ENCODE results near the gene MRFAP1L1. TPM values are rescaled to one million over a fixed set of nuclear protein-coding genes. Genes with fewer than 3 reads are reported as not detected.

The MRFAP1L1 gene
- total and polyA plus RNA-seq, 2 donors (not counting 3 experiments of a cell fraction or from before 2014, with no cell fraction given), result 28.7 to 42.0 TPM

GRCh38 chr4:6659897-6660296, 49.8 kb downstream of the MRFAP1L1 start:
- DNase-seq (ENCODE audit: low read depth, low spot score), result no peak
- no peak for FAIRE-seq
- BruUV-seq (replicated peaks), result no TSS peak
- POLR2A ChIA-PET, result no interaction called here
- dilution Hi-C loops (cut with MboI; ENCODE audit: extremely low pct_ligation_motif_present, low sequenced_read_pairs) (no loop called here), intact Hi-C loops (cut with micrococcal nuclease) (no loop called here)
- H3K9me3 ChIP-seq (replicated peaks; ENCODE audit: control insufficient read depth, insufficient read depth, low read length), result no peaks in the 10 kb centered on the region
- no peak overlapping the region for H3K4me2 ChIP-seq (ENCODE audit: insufficient read depth, low read length)
- no peak overlapping the region for H2AFZ ChIP-seq (ENCODE audit: low read depth, low read length)
- no peaks in the 10 kb centered on the region for H3K9me1 ChIP-seq (replicated peaks; ENCODE audit: control insufficient read depth, extremely low read depth, insufficient read depth, low read length)
- no peaks in the 10 kb centered on the region for H4K20me1 ChIP-seq (replicated peaks; ENCODE audit: control insufficient read depth, extremely low read depth, insufficient read depth, low read length)
- TF ChIP-seq GATA2 (IDR thresholded peaks at IDR 0.05; ENCODE audit: insufficient read depth, insufficient read length, low read depth, low read length) (no peak), FOS (IDR thresholded peaks at IDR 0.05; ENCODE audit: borderline replicate concordance, insufficient read depth, low read length) (no peak), EZH2 (IDR thresholded peaks at IDR 0.05; ENCODE audit: borderline replicate concordance, low read depth, low read length, severe bottlenecking) (no peak), MAX (IDR thresholded peaks at IDR 0.05; ENCODE audit: insufficient read depth, insufficient read length) (no peak), JUN (IDR thresholded peaks at IDR 0.05; ENCODE audit: borderline replicate concordance, insufficient read depth, insufficient read length, low read depth) (no peak), POLR2AphosphoS5 (IDR thresholded peaks at IDR 0.05; ENCODE audit: insufficient read depth, low read depth, low read length) (no peak), POLR2A (IDR thresholded peaks at IDR 0.05; ENCODE audit: low read depth, low read length) (no peak), MYC (IDR thresholded peaks at IDR 0.05; ENCODE audit: low read depth, low read length) (no peak)
- TF ChIP-seq, protein P1, sequence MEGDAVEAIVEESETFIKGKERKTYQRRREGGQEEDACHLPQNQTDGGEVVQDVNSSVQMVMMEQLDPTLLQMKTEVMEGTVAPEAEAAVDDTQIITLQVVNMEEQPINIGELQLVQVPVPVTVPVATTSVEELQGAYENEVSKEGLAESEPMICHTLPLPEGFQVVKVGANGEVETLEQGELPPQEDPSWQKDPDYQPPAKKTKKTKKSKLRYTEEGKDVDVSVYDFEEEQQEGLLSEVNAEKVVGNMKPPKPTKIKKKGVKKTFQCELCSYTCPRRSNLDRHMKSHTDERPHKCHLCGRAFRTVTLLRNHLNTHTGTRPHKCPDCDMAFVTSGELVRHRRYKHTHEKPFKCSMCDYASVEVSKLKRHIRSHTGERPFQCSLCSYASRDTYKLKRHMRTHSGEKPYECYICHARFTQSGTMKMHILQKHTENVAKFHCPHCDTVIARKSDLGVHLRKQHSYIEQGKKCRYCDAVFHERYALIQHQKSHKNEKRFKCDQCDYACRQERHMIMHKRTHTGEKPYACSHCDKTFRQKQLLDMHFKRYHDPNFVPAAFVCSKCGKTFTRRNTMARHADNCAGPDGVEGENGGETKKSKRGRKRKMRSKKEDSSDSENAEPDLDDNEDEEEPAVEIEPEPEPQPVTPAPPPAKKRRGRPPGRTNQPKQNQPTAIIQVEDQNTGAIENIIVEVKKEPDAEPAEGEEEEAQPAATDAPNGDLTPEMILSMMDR (IDR thresholded peaks at IDR 0.05; ENCODE audit: extremely low read depth in 1 of 2, insufficient read depth in 1 of 2, low read depth in 1 of 2, low read length in 2 of 2), result no peak
- H3K4me3 ChIP-seq (replicated peaks in 1 of 3; ENCODE audit: insufficient read depth in 1 of 3, low read depth in 1 of 3, low read length in 3 of 3), result no peak overlapping the region
- H3K36me3 ChIP-seq (ENCODE audit: control insufficient read depth in 2 of 2, extremely low read depth in 1 of 2, insufficient read depth in 2 of 2, low read length in 2 of 2), result no peaks in the 10 kb centered on the region
- CTCF ChIA-PET, result interaction anchor here (1.0 to 1.7 kb wide), 4 partner anchors 8 to 16 kb away, joined by 3 to 6 read pairs (median 4); no protein-coding TSS in a partner anchor
- no peak overlapping the region for H3K27ac ChIP-seq (ENCODE audit: insufficient read depth, low read depth, low read length)
- H3K9ac ChIP-seq (replicated peaks; ENCODE audit: extremely low read depth, insufficient read depth, low read length), result no peak overlapping the region
- H3K4me1 ChIP-seq (ENCODE audit: control insufficient read depth, extremely low read depth, insufficient read depth, low read length), result peaks cover 2% of the 10 kb centered on the region
- peaks cover 22 to 48% of the 10 kb centered on the region in 2 experiments for H3K27me3 ChIP-seq (ENCODE audit: control insufficient read depth in 2 of 2, insufficient read depth in 2 of 2, low read length in 2 of 2)
- no peaks in the 10 kb centered on the region for H3K79me2 ChIP-seq (ENCODE audit: control insufficient read depth, insufficient read depth, low read length)

All from endothelial cell of umbilical vein (primary cell).